H9 (cell line): ENCODE results near the gene ROBO2. TPM values are rescaled to one million over a fixed set of nuclear protein-coding genes. Genes with fewer than 3 reads are reported as not detected.

Experiments
- DNase-seq: peaks from one replicate; pipeline ENCODE4 v3.0.0-alpha.2; 2017
- H2AFZ ChIP-seq: one replicate; pipeline ENCODE4 v1.6.1; 2013; ENCODE audit warnings: mild to moderate bottlenecking, low read length, control low read depth, moderate library complexity
- H2AK5ac ChIP-seq: 2 replicates; pipeline ENCODE4 v1.6.1; 2013; ENCODE audit warnings: low read length, control low read depth, mixed read lengths; ENCODE audit not compliant: insufficient read length
- H2BK120ac ChIP-seq: one replicate; pipeline ENCODE4 v1.6.1; 2013; ENCODE audit warnings: low read depth, mild to moderate bottlenecking, low read length, control low read depth, inconsistent platforms; ENCODE audit not compliant: poor library complexity, severe bottlenecking
- H2BK12ac ChIP-seq: 2 replicates; pipeline ENCODE4 v1.6.1; 2013; ENCODE audit warnings: low read length, control low read depth, mixed read lengths, low read depth; ENCODE audit not compliant: insufficient read length
- H2BK15ac ChIP-seq: 2 replicates; pipeline ENCODE4 v1.6.1; 2013; ENCODE audit warnings: low read depth, low read length, control low read depth
- H2BK20ac ChIP-seq: one replicate; pipeline ENCODE4 v1.6.1; 2013; ENCODE audit warnings: low read depth, mild to moderate bottlenecking, low read length, control low read depth, inconsistent platforms; ENCODE audit not compliant: poor library complexity, severe bottlenecking
- H2BK5ac ChIP-seq: 2 replicates; pipeline ENCODE4 v1.6.1; 2013; ENCODE audit warnings: low read length, control low read depth, mixed read lengths; ENCODE audit not compliant: insufficient read length
- H3K14ac ChIP-seq: 2 replicates; pipeline ENCODE4 v1.6.1; 2013; ENCODE audit warnings: low read length, control low read depth; ENCODE audit not compliant: insufficient read depth
- H3K18ac ChIP-seq: 2 replicates; pipeline ENCODE4 v1.6.1; 2013; ENCODE audit warnings: low read depth, mild to moderate bottlenecking, mixed read lengths, low read length, control low read depth; ENCODE audit not compliant: insufficient read length
- H3K23ac ChIP-seq: 2 replicates; pipeline ENCODE4 v1.6.1; 2013; ENCODE audit warnings: low read length, control low read depth, mixed read lengths, low read depth; ENCODE audit not compliant: insufficient read length
- H3K23me2 ChIP-seq: 2 replicates; pipeline ENCODE4 v1.6.1; 2013; ENCODE audit warnings: low read depth, mild to moderate bottlenecking, mixed read lengths, low read length, control low read depth; ENCODE audit not compliant: insufficient read length, poor library complexity, severe bottlenecking
- H3K27ac ChIP-seq: 2 replicates; pipeline ENCODE4 v1.5.1; 2013; ENCODE audit warnings: low read length, control low read depth, mixed read lengths, low read depth; ENCODE audit not compliant: insufficient read length
- H3K27me3 ChIP-seq: 2 replicates; pipeline ENCODE4 v1.6.1; 2013; ENCODE audit warnings: low read length, control low read depth, inconsistent platforms; ENCODE audit not compliant: insufficient read depth
- H3K4ac ChIP-seq: 2 replicates; pipeline ENCODE4 v1.6.1; 2013; ENCODE audit warnings: low read depth, mild to moderate bottlenecking, control low read depth, inconsistent platforms, low read length, moderate library complexity
- H3K4me1 ChIP-seq: 2 replicates; pipeline ENCODE4 v1.6.1; 2013; ENCODE audit warnings: low read length, control low read depth, inconsistent platforms; ENCODE audit not compliant: insufficient read depth
- H3K4me2 ChIP-seq: 2 replicates; pipeline ENCODE4 v1.6.1; 2013; ENCODE audit warnings: low read length, control low read depth, mixed read lengths; ENCODE audit not compliant: insufficient read length, insufficient read depth
- H3K56ac ChIP-seq: 2 replicates; pipeline ENCODE4 v1.6.1; 2013; ENCODE audit warnings: low read depth, mild to moderate bottlenecking, mixed read lengths, low read length, control low read depth; ENCODE audit not compliant: insufficient read length
- H3K79me1 ChIP-seq: 2 replicates; pipeline ENCODE4 v1.6.1; 2013; ENCODE audit warnings: low read depth, mild to moderate bottlenecking, moderate library complexity, low read length, control low read depth, inconsistent platforms; ENCODE audit not compliant: insufficient read depth, poor library complexity, severe bottlenecking
- H3K79me2 ChIP-seq: 2 replicates; pipeline ENCODE4 v1.6.1; 2013; ENCODE audit warnings: low read length, control low read depth, inconsistent platforms; ENCODE audit not compliant: insufficient read depth
- H3K9ac ChIP-seq: 2 replicates; pipeline ENCODE4 v1.6.1; 2013; ENCODE audit warnings: low read length, control low read depth, mixed read lengths; ENCODE audit not compliant: insufficient read length; ENCODE audit errors: extremely low read depth
- H3K9me3 ChIP-seq: one replicate; pipeline ENCODE4 v1.6.1; 2013; ENCODE audit warnings: low read depth, low read length, inconsistent platforms; ENCODE audit not compliant: control insufficient read depth
- H3T11ph ChIP-seq: one replicate; pipeline ENCODE4 v1.6.1; 2013; ENCODE audit warnings: mild to moderate bottlenecking, low read length, control low read depth, inconsistent platforms
- H4K20me1 ChIP-seq: one replicate; pipeline ENCODE4 v1.6.1; 2013; ENCODE audit not compliant: control insufficient read depth, insufficient read length, insufficient read depth
- H4K5ac ChIP-seq: 2 replicates; pipeline ENCODE4 v1.6.1; 2013; ENCODE audit warnings: low read depth, mild to moderate bottlenecking, mixed read lengths, low read length, control low read depth; ENCODE audit not compliant: insufficient read length
- H4K8ac ChIP-seq: replicated peaks from 2 replicates; pipeline ENCODE4 v1.6.1; 2013; ENCODE audit warnings: low read length, control low read depth, mixed read lengths, low read depth; ENCODE audit not compliant: insufficient read length
- H4K91ac ChIP-seq: 2 replicates; pipeline ENCODE4 v1.6.1; 2013; ENCODE audit warnings: low read depth, mild to moderate bottlenecking, moderate library complexity, mixed read lengths, low read length, control low read depth; ENCODE audit not compliant: insufficient read length
- H3K27ac Mint-ChIP-seq, 3 experiments: 2 replicates in 2 of 3; 3 replicates in 1 of 3; pipeline ENCODE4 v1.8.0; 2020 to 2021; ENCODE audit warnings: mixed read lengths in 3 of 3, mild to moderate bottlenecking in 1 of 3, moderate library complexity in 1 of 3
- H3K27me3 Mint-ChIP-seq: 2 replicates; pipeline ENCODE4 v1.8.0; 2021; ENCODE audit warnings: low read depth, mild to moderate bottlenecking, moderate library complexity, mixed read lengths
- H3K36me3 Mint-ChIP-seq, 3 experiments: 2 replicates in 2 of 3; 3 replicates in 1 of 3; pipeline ENCODE4 v1.8.0; 2020 to 2021; ENCODE audit warnings: low read depth in 3 of 3, mixed read lengths in 3 of 3; ENCODE audit not compliant: insufficient read depth in 1 of 3
- H3K4me1 Mint-ChIP-seq, 2 experiments: 2 replicates each; pipeline ENCODE4 v1.8.0; 2020; ENCODE audit warnings: mixed read lengths in 2 of 2
- H3K4me3 Mint-ChIP-seq, 2 experiments: 2 replicates in 1 of 2; 3 replicates in 1 of 2; pipeline ENCODE4 v1.8.0; 2020 to 2021; ENCODE audit warnings: mild to moderate bottlenecking in 2 of 2, mixed read lengths in 2 of 2, moderate library complexity in 1 of 2
- H3K9me3 Mint-ChIP-seq, 2 experiments: 2 replicates in 1 of 2; 3 replicates in 1 of 2; pipeline ENCODE4 v1.8.0; 2020; ENCODE audit warnings: mild to moderate bottlenecking in 2 of 2, mixed read lengths in 2 of 2, moderate library complexity in 1 of 2
- WGBS: extraction: QIAGEN DNeasy Blood & Tissue Kit; methylation state at CpG from one replicate; pipeline ENCODE4 v1.1.7; 2013; ENCODE audit warnings: missing lambda C conversion rate, low lambda C conversion rate, mixed read lengths; ENCODE audit not compliant: insufficient read length; ENCODE audit errors: extremely low coverage; 5-methylcytosine and 5-hydroxymethylcytosine counted together
- total RNA-seq: library from RNA; stranded (reverse); gene quantifications from 2 replicates; pipeline ENCODE4 v1.2.1, GENCODE V29; 2021
- TF ChIP-seq, protein P1 (sequence below): fragments of 200-600 bp; sonication (generic); conservative IDR thresholded peaks from 3 replicates; pipeline ENCODE4 v1.8.0; 2021; ENCODE audit warnings: antibody characterized with exemption, mild to moderate bottlenecking

ROBO2 gene
- total RNA-seq, 1 experiment from 2014 or later, result 2.3 TPM

DNA sequence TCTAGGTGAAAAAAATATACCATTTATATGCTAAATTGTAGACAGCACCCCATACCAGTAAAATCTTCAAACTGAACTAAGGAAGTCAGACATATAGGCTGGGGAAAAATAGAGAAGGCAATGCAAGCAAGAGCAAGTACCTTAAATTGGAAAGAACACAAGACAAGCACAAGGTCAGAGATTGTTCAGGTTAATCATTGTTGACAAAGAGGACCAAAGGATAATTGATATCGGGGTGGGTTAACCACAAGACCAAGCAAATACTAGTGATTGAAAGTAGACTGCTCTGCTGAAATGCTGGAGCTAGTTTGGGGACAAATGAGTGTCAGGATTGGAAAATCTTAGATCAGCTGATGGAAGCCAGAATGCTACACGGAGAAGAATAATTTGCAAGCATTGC, 499.8 kb downstream of the ROBO2 start:
- no peak overlapping the region for H3K27ac ChIP-seq
- no peak overlapping the region for H3K4ac ChIP-seq
- H4K8ac ChIP-seq, result no peak overlapping the region
- no peaks in the 10 kb centered on the region for H4K20me1 ChIP-seq
- H3K4me1 ChIP-seq, result peaks cover 4% of the 10 kb centered on the region; the same call in 1 of the 2 replicates
- Mint-ChIP-seq H3K4me3 (no peak overlapping the region), H3K9me3 (peaks cover 0 to 2% of the 10 kb centered on the region in 2 experiments; a peak in 3 of 5 replicates), H3K36me3 (peaks cover 0 to 2% (median 0%) of the 10 kb centered on the region in 3 experiments; a peak in 1 of 7 replicates), H3K27me3 (no peaks in the 10 kb centered on the region), H3K27ac (no peak overlapping the region), H3K4me1 (peaks cover 23 to 30% of the 10 kb centered on the region in 2 experiments)
- no peak overlapping the region for H2BK12ac ChIP-seq
- no peak for DNase-seq
- no peak overlapping the region for H2BK15ac ChIP-seq
- no peak overlapping the region for H3K14ac ChIP-seq
- H3K79me2 ChIP-seq, result no peaks in the 10 kb centered on the region
- no peaks in the 10 kb centered on the region for H3K27me3 ChIP-seq
- H4K91ac ChIP-seq, result no peak overlapping the region
- H3K23ac ChIP-seq, result no peak overlapping the region
- H3K4me2 ChIP-seq, result no peak overlapping the region
- TF ChIP-seq, protein P1, sequence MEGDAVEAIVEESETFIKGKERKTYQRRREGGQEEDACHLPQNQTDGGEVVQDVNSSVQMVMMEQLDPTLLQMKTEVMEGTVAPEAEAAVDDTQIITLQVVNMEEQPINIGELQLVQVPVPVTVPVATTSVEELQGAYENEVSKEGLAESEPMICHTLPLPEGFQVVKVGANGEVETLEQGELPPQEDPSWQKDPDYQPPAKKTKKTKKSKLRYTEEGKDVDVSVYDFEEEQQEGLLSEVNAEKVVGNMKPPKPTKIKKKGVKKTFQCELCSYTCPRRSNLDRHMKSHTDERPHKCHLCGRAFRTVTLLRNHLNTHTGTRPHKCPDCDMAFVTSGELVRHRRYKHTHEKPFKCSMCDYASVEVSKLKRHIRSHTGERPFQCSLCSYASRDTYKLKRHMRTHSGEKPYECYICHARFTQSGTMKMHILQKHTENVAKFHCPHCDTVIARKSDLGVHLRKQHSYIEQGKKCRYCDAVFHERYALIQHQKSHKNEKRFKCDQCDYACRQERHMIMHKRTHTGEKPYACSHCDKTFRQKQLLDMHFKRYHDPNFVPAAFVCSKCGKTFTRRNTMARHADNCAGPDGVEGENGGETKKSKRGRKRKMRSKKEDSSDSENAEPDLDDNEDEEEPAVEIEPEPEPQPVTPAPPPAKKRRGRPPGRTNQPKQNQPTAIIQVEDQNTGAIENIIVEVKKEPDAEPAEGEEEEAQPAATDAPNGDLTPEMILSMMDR, result no peak
- H2BK5ac ChIP-seq, result no peak overlapping the region
- H3K23me2 ChIP-seq, result no peaks in the 10 kb centered on the region
- no peak overlapping the region for H2BK20ac ChIP-seq
- H3K56ac ChIP-seq, result no peak overlapping the region
- H3K18ac ChIP-seq, result no peak overlapping the region
- no peak overlapping the region for H3K9ac ChIP-seq
- no peaks in the 10 kb centered on the region for H3K9me3 ChIP-seq
- WGBS, result no CpG with 5 or more reads among the region's 2 CpGs
- H3T11ph ChIP-seq, result no peak overlapping the region
- H2AK5ac ChIP-seq, result no peak overlapping the region
- H2BK120ac ChIP-seq, result no peak overlapping the region
- no peak overlapping the region for H2AFZ ChIP-seq
- H4K5ac ChIP-seq, result no peak overlapping the region
- no peaks in the 10 kb centered on the region for H3K79me1 ChIP-seq
